Parietal lobe (tissue), 2 donors: ENCODE data around the gene SIGLEC15. TPM values are rescaled to one million over a fixed set of nuclear protein-coding genes. Genes with fewer than 3 reads are reported as not detected.

Experiments
- small RNA-seq: library from RNA; depleted of rRNA; stranded (forward); fragments of <200 nt; gene quantifications from one replicate; pipeline ENCODE3, GENCODE V24; 2014; ENCODE audit warnings: low replicate concordance
- total RNA-seq: library from RNA; depleted of rRNA; stranded (reverse); fragments of >200 nt; gene quantifications from one replicate; pipeline ENCODE4 v1.2.3, GENCODE V29; 2014

SIGLEC15 gene
- not detected for total RNA-seq

DNA sequence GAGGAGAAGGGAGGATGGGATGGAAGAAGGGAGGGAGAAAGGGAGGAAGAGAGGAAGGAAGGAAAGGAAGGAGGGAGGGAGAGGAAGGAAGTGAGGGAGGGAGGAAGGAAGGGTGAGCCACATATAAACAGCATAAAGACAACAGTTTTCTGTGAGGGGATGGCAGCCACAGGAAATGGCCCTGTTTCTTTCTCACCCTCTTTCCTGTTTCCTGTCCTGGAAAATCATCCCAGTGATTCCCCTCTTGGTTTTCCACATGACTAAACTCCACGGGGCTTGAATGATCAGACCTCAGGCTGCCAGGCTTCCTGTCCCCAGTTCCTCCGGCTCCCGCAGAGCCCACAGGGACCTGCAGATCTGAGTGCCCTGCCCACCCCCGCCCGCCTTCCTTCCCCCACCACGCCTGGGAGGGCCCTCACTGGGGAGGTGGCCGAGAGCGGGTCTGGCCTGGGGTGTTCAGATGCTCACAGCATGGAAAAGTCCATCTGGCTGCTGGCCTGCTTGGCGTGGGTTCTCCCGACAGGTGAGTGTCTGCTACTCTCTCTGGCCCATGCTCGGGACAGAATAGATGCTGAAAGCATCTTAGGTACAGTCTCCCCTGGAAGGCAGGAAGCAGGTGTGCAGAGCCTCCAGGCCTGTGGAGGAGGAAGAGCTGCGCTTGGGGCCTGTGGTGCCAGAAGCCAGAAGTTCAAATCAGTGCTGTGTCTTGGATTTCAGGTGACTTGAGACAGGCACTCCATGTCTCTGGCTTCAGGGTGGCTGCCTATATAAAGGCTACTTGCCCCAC is at the start of gene SIGLEC15:
Gene SIGLEC15, plus strand, starts transcription at position 418 of the 787 bp plus-strand sequence. Its CDS starts 54 bp downstream, at position 472.

Small RNAs within 50 kb of the gene (small RNA-seq; reads per million reads assigned to genes)
- not detected for gene AC087685.1

Other genes starting within 250 kb of the SIGLEC15 start
- gene SLC14A2, start 210.2 kb upstream of the SIGLEC15 start, total RNA-seq: 0.31 TPM
- 0.94 TPM for gene SLC14A1, start 101.5 kb upstream of the SIGLEC15 start, total RNA-seq
- gene EPG5, start 141.7 kb downstream of the SIGLEC15 start, total RNA-seq: 97.3 TPM
- gene PSTPIP2, start 246.6 kb downstream of the SIGLEC15 start, total RNA-seq: 1.6 TPM